HG03025 (cell line): ENCODE data around the gene CCDC167.

ENCODE experiments used
- ATAC-seq: cut with Tn5 transposase; IDR thresholded peaks from one replicate; pipeline ENCODE4 v1.9.1; 2021; ENCODE audit warnings: mild to moderate bottlenecking, moderate library complexity; ENCODE audit not compliant: unreplicated experiment, low FRiP score

CCDC167 gene

GRCh38 chr6:37491171-37491829 is 8.4 kb downstream of the CCDC167 start:
- no peak for ATAC-seq

DNA sequence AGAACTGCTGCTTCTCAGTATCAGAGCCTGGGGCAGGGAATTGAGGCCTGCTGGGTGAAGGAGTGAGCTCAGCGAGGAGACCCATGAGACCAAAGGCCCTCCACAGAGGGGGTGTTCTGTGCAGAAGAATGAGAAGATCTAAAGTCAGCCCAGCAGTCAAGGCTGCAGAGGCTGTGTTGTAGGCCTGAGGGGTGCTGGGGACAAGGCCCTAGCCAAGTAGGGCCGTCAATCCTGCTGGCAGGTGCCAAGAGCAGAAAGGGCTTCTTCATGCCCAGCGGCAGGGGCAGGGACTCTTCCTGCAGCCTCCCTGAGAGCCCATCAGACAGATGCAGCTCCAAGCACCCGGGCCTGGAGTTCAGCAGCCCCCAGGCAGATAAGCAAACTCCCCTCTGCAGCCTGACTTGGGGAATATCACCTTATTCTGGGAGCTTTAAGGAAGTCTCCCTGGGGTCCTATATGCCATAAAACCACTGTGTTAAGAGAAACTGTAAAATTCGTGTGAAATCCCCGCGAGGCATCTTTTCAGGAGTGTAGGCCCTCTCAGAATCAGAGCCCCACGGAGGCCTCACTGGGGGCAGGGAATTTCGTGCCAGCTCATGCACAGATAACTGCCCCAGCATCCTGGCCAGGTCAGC is 9.0 kb downstream of the CCDC167 start:
- no peak for ATAC-seq

GRCh38 chr6:37489697-37490336 is 9.9 kb downstream of the CCDC167 start:
- no peak for ATAC-seq

DNA sequence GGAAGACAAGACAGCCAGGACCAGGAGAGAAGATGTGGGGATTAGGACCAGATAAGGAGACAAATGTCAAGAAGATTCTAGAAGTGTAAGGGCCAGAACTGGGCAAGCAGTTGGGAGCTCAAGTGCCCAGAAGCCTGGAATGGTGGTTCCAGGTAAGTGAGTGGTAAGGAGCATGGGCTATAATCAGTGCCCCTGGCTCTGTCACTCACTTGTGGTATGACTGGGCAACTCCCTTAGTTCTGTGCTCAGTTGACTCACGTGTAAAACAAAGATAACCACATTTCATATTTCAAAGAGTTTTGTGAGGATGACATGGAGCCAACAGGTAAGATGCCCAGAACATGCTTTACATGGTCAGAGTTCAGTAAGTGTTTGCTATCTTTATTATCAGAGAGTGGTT is 11.2 kb downstream of the CCDC167 start:
- ATAC-seq, result no peak

DNA sequence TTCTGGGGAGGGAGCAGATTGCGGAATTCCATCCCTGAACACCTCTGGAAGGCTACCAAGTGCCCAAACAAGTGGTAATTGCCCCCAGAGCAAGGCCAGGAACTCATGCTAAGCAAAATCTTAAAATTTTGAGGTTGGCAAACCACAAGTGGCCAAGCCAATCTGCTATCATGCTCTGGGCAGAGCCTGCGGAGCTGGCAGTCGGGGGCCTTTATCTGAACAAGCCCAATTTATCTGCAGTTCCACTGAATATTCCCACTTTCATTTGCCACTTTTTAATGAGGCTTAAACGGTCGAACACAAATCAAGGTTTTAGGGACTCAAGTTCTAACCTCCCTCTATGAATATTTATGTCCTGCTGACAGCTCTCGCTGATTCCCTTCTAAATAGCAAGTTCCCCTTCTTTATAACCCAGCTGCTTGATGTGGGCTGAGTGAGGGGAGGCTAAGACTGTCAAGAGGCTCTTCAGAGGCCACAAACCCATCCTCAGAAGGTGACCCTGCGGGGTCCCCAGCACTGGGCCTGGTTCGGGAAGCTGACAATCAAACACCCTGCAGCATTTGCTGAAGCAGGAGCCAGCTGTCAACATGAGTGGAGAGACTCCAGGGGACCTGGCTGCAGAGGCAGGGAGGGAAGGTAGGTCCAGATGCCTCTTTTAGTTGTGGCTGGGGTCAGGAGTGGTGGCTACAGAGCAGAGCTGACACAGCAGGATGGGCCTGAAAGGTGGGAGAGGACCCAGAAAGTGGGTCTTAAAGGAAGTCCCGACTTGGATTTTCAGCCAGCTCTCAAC is 11.9 kb downstream of the CCDC167 start:
- ATAC-seq, result no peak

DNA sequence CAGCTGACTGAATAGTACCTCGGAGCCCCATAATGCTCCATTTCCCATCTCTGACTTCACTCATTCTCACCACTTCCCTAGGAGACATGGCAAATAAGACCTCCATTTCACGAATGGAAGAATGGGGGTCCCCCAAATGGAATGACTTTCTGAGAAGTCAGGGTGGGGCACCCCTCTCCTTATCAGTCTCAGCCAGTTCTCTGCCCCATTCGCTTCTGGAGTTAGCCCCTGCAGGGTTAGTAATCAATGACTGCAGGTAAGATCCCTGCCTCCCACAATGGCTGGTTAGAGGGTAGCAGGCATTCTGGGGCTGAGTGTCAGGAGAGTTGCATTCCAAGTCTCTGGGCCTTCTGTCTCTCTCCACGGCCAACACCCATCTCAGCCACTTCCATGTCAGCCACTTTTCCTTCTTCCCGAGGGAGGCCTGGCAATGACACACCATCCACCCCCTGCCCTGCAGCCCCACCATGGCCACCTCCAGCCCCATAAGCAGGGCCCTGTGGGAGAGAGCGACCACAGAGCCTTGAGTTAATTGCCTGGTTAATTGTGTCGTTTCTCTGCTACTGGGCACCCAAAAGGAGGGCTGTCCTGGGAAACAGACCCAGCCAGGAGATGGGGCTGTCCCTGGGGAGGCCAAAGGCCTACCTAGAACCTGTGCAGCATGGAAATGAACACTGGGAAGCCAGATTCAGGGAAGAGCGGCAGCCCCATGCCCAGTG is 13.4 kb downstream of the CCDC167 start:
- ATAC-seq, result no peak

GRCh38 chr6:37485291-37485702 is 14.4 kb downstream of the CCDC167 start:
- ATAC-seq, result no peak

DNA sequence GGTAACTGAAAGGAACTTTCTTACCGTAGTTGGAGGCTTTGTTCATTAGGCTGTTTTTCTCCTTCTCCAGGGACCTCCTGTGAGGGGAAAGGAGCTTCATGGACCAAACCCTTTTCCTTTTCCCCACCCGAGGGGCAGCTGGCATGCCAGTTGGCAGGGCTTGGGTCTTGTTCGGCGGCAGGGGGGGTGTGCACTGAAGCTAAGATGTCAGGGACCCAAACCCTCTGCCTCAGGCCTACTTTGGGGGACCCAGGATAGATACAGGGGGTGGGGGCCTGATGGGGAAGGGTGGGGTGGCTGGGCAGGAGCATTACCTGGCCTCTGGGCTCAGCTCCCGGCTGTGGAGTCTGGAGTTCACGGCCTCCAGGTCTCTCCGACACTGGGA is 14.9 kb downstream of the CCDC167 start:
- no peak for ATAC-seq

DNA sequence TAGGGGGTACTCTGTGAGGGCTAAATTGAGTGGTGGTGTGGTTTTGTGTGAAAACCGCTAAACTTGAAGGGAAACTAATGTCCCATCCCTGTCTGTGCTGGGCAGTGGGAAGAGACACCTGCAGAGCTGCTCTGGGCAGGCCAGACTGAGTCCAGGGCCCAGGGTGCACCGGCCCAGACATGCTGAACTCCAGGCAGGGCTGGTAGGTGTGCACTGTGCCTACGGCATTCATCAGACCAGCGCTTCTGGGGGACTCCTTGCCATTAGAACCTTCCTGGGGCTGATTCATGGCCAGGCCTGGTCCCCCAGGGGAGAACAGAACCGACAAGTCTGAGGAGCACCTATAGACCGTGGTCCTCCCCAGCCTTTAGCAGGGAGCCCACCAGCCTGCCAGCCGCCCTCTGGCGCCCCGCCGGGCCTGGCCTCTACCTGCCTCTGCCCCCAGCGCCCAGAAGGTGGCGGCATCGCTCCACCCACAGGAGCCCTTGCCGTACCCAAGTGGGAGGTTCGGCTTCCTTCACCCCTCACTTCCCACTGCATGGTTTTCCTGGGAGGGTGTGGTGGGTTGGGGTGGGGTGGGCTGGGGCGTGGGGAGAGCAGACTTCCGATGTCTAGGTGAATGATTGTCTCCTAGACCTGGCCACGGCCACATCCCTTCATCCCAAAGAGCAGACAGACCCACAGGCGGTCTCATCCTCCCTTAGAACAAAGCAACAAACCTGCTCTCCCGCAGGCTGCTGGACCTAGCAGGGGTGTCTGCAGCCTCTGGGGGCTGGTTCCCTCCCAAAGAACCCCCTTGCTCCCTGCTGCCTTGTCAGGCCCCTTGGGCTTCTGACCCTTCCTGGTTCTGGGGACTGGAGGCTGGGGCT is 15.5 kb downstream of the CCDC167 start:
- ATAC-seq, result no peak

DNA sequence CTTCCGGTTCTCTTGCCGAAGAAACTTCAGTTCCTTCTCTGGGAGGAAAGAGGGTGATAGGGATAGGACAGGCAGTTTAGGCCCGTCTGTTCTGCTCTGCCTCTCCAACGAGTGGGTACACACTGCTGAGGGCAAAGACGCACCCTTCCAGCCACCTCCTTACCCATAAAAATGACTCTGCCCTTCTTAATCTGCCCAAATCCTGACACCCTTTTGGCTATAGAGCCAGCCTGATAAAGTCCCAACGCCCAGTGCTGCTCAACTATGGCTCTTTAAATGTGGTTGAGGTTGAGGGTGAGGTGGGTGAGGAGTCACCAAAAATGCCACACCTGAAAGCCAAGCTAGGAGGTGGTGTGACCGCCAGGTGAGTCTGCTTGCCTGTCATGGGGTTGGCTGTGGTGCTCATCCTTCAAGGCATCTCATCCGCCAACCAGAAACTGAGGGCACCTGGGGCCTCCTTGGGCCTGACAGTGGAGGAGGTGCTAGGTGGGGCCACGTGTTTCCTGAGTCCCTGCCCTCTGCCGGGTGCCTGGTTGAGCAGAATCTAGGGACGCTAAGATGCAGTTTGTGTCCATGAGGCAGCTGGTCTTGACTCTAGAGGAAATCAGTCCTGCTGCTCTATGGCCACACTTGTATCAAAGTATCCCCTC is 16.3 kb downstream of the CCDC167 start:
- ATAC-seq, result no peak

DNA sequence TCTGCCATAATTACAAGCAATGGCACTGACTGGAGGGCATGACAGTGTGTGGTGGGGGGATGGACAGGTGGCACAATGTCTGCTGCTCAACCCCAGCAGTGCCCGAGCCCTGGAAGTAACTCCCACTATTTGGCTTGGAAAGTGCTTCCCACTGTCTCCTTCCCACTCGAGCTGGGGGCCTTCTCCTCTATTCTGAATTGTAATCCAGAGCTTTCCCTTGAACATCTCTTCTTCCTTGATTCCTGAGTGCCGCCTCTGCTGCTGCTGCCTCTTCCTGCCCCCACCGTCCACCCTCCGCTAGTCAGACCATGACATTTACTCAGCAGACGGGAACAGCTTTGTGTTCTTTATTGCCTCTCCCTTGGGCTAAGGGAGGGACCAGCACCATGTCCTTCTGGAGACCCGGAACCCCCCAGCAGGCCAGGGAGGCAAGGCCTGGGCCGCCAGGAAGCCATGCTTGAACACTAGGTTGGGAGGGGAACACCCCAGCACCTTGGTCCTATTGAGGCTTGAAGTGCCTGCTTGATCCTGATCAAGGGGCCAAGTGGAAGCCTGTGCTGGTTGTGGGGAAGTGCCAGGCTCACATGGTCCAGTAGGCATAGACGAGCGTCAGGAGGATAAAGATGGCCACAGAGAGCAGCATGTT is 17.0 kb downstream of the CCDC167 start:
- ATAC-seq, result no peak

DNA sequence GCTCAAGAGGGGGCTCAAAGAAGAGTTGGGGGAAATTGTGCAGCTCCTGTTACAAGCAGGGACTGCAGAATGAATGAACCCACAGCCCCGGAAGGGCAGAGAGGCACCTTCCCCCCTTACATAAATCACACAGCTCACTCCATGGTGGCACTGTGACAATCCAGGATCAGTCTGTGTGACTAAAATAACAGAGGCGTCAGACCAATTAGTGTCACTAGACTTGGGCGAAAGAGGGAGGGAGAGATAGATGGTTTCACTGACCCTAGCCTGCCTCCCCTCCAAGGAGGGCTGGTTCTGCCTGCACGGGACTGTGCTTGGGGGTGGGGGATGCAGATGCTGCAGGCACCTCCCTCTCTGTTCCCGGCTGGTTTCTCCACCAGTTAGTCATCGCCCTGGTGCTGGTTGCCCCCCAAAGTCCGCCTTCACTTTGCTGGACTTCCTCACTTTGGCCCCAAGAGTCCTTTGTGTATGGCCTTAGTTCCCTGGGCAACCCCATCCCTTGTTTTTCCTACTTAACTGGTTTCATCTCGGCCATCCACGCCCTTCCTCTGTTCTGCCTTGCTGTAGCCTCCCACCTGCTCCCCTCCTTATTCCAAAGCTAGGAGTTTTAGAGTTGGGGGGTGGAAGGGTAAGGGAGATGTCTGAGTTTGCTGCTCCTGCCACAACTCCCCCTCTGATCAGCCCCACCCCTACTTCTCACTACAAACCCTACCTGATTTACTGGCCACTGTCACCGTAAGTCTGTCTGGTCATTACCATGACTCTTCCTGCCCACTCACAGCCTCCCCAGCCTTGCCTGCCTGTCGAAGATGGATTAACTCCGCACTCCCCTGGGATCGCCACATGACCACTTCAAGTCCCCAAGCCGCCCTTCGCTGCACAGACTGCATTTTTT is 17.7 kb downstream of the CCDC167 start:
- no peak for ATAC-seq

DNA sequence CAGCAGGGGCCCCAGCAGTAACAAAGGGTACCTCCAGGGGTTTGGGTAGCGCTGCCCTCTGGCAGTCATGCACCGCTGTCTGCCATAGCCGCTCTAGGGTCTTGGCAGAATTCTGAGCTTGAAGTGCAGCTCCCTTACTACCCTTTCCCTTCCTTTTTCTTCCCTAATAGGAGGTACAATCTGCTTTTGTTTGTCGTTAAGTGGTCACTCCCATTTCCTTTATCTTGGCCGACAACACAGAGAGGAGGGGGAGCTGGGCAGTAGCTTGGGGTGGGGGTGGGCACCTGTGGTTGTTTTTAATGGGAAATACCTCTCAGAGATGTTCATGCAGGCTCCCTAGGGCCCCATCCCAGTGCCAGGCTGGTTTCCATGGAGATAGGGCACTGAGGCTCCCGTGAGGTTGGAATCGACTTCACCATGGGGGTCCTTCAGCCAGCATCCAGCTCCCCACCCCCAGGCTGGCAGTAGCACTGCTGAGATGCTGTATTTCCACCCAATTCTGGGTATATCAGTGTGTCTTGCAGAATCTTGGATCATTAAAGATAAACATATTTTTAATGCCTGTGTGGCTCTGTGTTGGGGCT is 18.6 kb downstream of the CCDC167 start:
- ATAC-seq, result no peak

DNA sequence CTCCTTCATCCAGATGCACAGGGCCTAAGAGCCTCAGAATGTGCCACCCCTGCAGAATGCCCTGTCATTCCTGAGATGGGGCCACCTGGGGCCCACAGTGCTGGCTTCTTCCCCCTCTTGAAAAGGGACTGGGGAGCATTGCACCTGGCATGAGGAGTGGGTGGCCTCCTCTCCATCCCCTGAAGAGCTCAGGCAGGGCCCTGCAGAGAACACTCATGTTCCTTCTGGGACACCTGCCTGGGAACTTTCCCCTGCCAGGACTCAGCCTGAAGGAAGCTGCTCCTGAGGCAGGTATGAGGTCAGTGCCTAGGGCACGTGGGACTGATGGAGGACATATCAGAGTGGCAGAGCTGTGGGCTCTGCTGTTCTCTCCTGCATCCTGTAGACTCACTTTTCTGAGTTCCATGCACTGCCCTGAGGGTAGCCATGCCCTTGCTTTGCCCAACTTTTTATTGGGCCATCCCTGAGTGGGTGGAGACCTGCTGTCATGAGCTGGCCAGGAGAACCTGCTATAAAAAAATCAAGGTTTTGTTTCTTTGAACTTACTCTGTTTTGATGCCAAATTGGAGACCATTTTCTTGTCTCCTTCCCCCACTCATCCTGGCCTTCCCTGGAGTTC is 19.5 kb downstream of the CCDC167 start:
- no peak for ATAC-seq

DNA sequence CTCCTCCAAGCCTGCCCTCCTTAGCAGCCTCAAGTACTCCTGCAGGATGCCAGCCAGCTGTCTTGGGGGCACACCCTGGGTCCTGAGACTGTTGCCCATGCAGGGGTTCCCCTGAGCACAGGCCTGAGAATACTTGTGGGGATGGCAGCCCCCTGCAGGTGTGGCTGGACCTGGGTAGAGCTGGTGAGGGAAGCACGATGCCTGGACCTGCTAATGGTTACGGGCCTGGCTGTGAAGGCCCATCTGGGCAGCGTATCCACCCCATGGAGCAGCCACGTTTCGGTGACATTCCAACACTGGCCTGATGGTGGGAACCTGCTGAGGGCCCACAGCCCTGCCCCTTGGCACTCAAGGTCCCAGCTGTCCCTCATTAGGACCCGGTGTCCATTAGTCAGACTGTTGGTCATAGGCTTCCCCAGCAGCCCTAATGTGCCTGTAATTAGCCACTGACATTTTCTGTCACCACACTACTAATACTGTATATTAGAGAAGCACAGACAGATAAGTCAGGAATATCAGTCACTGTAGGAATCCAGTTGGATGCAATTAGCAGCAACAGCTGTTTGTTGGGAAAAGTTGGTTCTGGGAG is 20.3 kb downstream of the CCDC167 start:
- no peak for ATAC-seq

GRCh38 chr6:37478827-37479226 is 20.9 kb downstream of the CCDC167 start:
- no peak for ATAC-seq
